ENCODE results near the gene VTN. TPM values are rescaled to one million over a fixed set of nuclear protein-coding genes. Genes with fewer than 3 reads are reported as not detected.
"Not testable (repeated sequence)": the region's sequence is repeated elsewhere in the genome, so short reads cannot be mapped to it uniquely, and the experiment has no call there.

The VTN gene
- total RNA-seq, 4 donors from 2014 or later = 0.10 TPM; not detected in 3

DNA sequence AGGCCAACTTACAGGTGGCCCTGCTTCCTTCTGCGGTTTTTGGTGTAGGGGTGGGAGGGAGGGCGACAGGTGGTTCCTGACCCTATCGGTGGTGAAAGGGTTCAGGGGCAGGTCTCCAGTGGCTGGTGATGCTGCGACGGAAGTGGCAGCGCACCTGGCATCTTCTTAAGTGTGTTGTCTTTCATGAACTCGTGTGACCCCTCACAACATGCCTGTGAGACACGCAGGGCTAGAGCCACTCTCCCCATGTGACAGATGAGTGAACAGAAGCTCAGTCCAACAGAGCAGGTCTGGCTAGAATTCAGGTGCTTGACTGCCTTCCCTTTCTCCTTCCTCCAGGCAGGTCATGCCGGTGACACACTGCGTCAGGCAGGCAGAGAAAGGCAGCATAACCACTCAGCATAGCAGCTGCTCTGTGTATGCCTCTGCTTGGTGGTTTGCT lies 26.6 kb downstream of the VTN start:
- TF ChIP-seq POLR2A (IDR thresholded peaks at IDR 0.05) = no peak
- TF ChIP-seq, protein P1, sequence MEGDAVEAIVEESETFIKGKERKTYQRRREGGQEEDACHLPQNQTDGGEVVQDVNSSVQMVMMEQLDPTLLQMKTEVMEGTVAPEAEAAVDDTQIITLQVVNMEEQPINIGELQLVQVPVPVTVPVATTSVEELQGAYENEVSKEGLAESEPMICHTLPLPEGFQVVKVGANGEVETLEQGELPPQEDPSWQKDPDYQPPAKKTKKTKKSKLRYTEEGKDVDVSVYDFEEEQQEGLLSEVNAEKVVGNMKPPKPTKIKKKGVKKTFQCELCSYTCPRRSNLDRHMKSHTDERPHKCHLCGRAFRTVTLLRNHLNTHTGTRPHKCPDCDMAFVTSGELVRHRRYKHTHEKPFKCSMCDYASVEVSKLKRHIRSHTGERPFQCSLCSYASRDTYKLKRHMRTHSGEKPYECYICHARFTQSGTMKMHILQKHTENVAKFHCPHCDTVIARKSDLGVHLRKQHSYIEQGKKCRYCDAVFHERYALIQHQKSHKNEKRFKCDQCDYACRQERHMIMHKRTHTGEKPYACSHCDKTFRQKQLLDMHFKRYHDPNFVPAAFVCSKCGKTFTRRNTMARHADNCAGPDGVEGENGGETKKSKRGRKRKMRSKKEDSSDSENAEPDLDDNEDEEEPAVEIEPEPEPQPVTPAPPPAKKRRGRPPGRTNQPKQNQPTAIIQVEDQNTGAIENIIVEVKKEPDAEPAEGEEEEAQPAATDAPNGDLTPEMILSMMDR (IDR thresholded peaks at IDR 0.05) = no peak
- 69 to 77% methylated on average over 8 to 10 of the region's 10 CpGs for WGBS, 2 donors
- intact Hi-C loops (cut with DNase I; ENCODE audit: low total_unique reads) = no loop called here
- no peak for DNase-seq (ENCODE audit: low spot score in 2 of 2)
- H3K4me3 ChIP-seq (ENCODE audit: low read depth, poor library complexity, severe bottlenecking) = no peak overlapping the region

DNA sequence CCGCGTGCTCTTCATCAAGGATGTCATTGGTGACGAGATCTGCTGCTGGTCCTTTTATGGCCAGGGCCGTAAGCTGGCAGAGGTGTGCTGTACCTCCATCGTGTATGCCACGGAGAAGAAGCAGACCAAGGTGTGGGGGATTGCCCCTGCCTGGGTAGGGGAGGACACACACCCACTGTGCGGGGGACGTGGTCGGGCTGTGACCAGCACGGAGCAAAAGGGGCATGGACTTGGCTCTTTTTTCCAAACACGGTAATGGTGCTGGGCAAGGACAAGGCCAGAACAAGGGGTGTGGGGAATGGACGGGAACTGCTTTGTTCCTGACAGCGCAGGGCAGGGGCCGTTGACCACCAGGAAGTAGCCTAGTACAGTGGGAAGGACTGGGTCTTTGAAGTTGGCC lies 27.8 kb downstream of the VTN start:
- WGBS, 2 donors = 91 to 93% methylated on average over 14 of the region's 14 CpGs

DNA sequence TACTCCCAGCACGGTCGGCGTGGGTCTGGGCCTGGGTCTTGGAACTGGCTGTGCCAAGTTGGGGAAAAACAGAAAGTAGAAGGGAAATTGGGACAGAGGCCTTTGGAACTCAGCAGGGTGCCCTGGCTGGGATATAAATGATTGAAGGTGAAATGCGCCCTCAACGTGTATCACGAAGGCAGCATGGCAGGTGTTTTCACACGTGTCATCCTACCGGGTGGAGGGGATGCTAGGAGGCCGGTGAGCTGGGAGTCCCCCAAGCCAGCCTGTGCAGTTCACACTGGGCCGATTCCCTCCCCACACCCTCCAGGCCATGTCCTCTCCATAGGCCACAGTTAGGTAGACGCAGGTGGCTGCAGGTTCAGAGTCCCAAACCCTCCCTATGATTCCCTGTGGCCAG lies 28.6 kb downstream of the VTN start:
- TF ChIP-seq POLR2A (IDR thresholded peaks at IDR 0.05) = no peak
- TF ChIP-seq, protein P1 (IDR thresholded peaks at IDR 0.05) = no peak
- DNase-seq (ENCODE audit: low spot score in 2 of 2) = no peak
- intact Hi-C loops (cut with DNase I; ENCODE audit: low total_unique reads) = no loop called here
- H3K4me3 ChIP-seq (ENCODE audit: low read depth, poor library complexity, severe bottlenecking) = no peak overlapping the region
- 90 to 92% methylated on average over 10 to 11 of the region's 11 CpGs for WGBS, 2 donors

More for the DNA sequence above, 27.8 kb downstream of the VTN start:
- intact Hi-C loops (cut with DNase I; ENCODE audit: low total_unique reads) = no loop called here
- no peak for TF ChIP-seq POLR2A (IDR thresholded peaks at IDR 0.05)
- TF ChIP-seq, protein P1 (IDR thresholded peaks at IDR 0.05) = no peak
- H3K4me3 ChIP-seq (ENCODE audit: low read depth, poor library complexity, severe bottlenecking) = no peak overlapping the region
- no peak for DNase-seq (ENCODE audit: low spot score in 2 of 2)

DNA sequence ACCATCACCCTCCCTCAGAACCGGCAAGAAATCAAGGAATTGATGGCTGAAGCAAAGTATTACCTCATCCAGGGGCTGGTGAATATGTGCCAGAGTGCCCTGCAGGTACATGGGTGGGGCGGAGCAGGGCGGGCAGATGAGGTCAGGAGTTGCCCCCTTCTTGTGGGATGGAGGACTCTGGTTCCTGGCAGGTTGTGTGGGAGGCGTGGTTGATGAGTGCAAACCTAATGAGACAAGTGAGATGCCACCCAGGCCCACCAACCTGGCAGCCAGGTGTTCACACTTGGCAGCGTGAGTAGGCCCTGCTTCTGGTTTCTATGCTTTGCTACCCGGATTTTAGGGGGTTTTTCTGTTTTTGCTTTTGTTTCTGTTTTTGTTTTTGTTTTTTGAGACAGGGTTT lies 29.7 kb downstream of the VTN start:
- TF ChIP-seq, protein P1 (IDR thresholded peaks at IDR 0.05) = no peak
- no peak for TF ChIP-seq POLR2A (IDR thresholded peaks at IDR 0.05)
- WGBS, 2 donors = 78 to 83% methylated on average over 6 of the region's 6 CpGs
- H3K4me3 ChIP-seq (ENCODE audit: low read depth, poor library complexity, severe bottlenecking) = no peak overlapping the region
- DNase-seq (ENCODE audit: low spot score in 2 of 2) = no peak
- intact Hi-C loops (cut with DNase I; ENCODE audit: low total_unique reads) = no loop called here

DNA sequence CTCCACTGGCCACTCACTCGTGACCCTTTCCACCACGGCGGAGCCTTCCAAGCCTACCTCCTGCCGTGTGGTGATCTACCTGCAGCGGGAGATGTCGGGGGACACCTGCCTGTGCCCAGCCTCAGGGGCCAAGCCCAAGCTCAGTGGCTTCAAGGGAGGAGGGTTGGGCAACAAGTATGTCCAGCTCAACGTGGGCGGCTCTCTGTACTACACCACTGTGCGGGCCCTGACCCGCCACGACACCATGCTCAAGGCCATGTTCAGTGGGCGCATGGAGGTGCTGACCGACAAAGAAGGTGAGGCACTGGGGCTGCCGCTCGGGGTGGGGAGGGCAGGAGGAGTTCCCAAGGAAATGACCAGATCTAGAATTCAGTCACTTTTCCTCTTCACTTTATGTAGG lies 30.7 kb downstream of the VTN start:
- intact Hi-C loops (cut with DNase I; ENCODE audit: low total_unique reads) = no loop called here
- no peak overlapping the region for H3K4me3 ChIP-seq (ENCODE audit: low read depth, poor library complexity, severe bottlenecking)
- no peak for TF ChIP-seq POLR2A (IDR thresholded peaks at IDR 0.05)
- TF ChIP-seq, protein P1 (IDR thresholded peaks at IDR 0.05) = no peak
- WGBS, 2 donors = 87 to 91% methylated on average over 15 of the region's 15 CpGs
- DNase-seq (ENCODE audit: low spot score in 2 of 2) = no peak

DNA sequence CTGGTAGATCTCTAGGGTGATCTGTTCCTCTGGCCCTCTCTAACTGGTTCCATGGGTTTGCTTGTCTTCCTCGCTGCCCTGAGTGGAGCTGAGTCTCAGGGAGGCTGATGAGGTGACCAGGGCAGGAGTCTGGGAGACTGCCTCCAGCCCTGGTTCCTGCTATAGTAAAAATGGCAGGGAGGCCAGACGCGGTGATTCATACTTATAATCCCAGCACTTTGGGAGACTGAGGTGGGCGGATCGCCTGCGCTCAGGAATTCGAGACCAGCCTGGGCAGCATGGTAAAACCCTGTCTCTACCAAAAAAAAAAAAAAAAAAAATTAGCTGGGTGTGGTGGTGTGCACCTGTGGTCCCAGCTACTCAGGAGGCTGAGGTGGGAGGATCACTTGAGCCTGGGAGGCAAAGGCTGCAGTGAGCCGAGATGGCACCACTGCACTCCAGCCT lies 31.3 kb downstream of the VTN start:
- WGBS, 2 donors = 65 to 79% methylated on average over 8 of the region's 8 CpGs
- DNase-seq (ENCODE audit: low spot score in 2 of 2); H3K4me3 ChIP-seq (ENCODE audit: low read depth, poor library complexity, severe bottlenecking); intact Hi-C loops (cut with DNase I; ENCODE audit: low total_unique reads): not testable (repeated sequence)

All from lower leg skin (tissue), 4 donors.